NCI-H226 (cell line): ENCODE measurements around the gene FKBP1B.
"Not testable (repeated sequence)": the region's sequence is repeated elsewhere in the genome, so short reads cannot be mapped to it uniquely, and the experiment has no call there.

Experiments used
- DNase-seq: peaks from one replicate; pipeline ENCODE4 v3.0.0-alpha.2; 2015

FKBP1B gene

DNA sequence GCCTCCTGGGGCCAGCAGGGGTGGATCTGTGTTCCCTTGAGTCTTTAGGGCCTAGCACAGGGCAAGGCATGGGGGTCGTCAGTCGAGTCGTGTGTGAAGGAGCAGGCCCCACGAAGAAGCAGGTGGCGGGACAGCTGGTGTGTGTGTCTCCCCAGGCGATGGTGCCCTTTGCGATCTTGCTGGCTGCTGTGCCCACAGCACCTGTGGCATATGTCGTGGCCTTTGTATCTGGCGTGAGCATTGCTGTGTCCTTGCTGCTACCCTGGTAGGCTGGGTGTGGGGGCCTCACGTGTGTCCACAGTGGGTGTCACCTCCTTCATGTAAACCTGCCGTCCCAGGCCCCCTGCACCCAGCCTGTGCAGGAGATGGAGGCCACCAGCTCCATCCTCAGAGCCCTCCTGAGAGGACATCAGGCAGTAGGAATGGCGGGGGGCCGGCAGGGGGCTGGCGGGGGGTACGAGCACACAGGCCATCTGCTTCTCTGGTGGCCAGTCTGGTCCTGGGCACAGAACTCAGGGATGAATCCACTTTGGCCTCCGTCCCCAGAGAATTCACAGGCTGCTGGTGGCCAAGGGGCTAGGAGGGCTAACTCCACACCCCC is 26.5 kb upstream of the FKBP1B start:
- no peak for DNase-seq

DNA sequence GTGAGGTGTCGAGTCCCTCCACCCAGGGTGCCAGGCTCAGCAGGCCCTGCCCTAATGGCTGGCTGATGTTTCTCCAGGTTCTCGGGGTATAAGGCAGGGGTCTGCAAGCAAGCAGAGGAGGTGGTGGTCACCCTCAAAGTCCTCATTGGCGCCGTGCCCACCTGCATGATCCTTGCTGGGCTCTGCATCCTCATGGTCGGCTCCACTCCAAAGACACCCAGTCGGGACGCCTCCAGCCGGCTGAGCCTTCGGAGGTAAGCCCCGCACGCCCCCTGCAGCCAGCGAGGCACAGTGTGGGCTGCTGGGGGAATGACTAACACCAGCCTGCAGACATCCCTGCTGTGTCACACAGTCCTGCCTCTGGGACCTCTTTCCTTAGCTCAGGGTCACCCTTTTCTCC is 25.5 kb upstream of the FKBP1B start:
- DNase-seq: no peak

DNA sequence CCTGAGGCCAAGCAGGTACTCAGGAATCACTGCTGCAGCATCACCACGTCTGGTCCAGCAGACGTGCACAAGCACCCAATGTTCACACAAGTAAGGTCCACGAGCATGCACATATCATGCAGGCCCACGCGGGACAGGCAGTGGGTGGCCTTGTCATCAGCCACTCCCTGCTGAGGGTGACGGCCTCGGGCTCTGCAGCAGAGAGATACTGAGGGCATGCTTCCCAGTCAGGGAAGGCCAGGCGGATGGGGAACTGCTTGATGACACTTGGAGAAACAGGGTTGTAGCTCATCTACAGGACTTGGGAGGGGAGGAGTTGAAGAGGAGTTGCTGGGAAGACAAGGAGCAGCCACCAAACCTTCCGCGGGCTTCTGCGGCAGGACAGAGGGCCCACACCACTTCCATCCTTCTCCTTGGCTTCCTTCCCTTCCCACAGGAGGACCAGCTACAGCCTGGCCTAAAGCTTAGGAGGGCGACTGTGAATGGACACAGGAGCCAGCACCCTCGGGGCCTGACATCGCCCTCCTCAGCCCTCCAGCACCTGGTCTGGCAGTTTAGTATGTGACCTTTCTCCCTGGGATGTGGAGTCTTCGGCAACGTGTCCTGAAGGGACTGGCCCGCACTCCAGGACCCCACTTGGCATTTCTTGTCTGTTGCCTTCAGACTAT is 24.4 kb upstream of the FKBP1B start:
- DNase-seq: no peak

GRCh38 chr2:24026233-24026632 is 23.3 kb upstream of the FKBP1B start:
- no peak for DNase-seq

- DNase-seq: no peak
Measured at GRCh38 chr2:24038786-24039499, 10.6 kb upstream of the FKBP1B start.

DNA sequence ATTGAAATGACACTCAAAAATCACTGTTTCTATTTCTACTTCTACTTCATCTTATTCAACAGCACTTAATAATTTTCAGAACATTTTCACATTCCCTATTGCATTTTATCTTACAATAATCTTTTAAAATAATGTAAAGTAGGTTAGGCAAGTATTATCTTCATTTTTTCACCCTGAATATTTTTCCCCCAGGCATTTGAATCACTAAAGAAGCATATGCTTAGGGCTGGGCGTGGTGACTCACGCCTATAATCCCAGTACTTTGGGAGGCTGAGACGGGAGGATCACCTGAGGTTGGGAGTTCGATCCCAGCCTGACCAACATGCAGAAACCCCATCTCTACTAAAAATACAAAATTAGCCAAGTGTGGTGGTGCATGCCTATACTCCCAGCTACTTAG is 9.0 kb upstream of the FKBP1B start:
- no peak for DNase-seq

DNA sequence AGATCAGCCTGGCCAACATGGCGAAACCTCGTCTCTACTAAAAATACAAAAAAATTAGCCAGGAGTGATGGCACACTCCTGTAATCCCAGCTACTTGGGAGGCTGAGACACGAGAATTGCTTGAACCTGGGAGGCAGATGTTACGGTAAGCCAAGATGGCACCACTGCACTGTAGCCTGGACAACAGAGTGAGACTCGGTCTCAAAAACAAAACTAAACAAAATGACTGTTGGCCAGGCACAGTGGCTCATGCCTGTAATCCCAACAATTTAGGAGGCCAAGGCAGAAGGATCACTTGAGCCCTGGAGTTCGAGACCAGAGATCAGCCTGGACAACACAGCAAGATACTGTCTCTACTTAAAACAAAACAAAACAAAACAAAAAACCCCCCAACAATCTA is 6.4 kb upstream of the FKBP1B start:
- not testable (repeated sequence) for DNase-seq

DNA sequence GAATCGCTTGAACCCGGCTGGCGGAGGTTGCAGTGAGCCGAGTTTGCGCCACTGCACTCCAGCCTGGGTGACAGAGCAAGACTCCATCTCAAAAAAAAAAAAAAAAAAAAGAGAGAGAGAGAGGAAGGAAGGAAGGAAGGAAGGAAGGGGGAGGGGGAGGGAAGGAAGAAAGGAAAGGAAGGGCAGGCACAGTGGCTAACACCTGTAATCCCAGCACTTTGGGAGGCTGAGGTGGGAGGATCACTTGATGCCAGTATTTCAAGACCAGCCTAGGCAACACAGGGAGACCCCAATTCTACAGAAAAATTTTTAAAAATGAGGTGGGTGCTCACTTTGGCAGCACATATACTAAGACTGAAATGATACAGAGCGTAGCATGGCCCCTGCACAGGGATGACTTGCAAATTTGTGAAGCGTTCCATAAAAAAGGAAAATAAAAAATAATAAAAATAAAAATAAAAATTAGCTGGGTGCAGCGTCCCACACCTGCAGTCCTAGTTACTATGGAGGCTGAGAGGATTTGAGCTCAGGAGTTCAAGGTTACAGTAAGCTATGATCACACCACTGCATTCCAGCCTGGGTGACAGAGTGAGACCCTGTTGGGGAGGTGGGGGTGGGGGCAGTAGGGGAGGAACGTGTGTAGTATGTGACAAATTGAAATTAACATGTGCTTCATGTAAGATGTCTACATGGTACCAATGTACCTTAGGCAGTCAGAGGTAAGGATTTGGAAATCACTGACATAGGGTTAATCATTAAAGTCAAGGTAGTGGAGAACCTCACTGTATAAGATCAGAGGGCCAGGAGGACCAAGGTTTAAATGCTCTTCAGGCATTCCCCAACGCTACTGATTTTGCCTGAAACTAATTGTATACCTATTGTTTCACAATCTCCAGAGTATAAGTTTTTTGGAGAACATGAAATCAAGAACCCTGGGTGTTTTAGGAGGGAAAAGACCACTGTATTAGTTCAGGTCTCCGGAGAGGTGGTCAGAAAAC is 3.7 kb upstream of the FKBP1B start:
- no peak for DNase-seq

DNA sequence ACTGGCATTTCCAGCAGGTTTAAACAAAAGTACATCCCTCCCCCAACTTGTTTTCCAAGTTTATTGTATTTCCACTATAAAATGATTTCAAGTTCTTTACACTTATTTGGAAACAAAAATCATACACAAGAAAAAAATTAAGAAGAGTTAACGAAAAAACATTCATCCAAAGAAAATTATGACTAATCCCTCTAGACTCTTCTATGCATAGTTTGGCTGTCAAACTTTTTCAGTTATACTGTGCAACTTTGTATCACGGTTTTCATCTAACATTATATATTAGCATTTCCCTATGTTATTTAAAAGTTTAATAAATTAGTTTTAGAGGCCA is 3.0 kb upstream of the FKBP1B start:
- DNase-seq: no peak

DNA sequence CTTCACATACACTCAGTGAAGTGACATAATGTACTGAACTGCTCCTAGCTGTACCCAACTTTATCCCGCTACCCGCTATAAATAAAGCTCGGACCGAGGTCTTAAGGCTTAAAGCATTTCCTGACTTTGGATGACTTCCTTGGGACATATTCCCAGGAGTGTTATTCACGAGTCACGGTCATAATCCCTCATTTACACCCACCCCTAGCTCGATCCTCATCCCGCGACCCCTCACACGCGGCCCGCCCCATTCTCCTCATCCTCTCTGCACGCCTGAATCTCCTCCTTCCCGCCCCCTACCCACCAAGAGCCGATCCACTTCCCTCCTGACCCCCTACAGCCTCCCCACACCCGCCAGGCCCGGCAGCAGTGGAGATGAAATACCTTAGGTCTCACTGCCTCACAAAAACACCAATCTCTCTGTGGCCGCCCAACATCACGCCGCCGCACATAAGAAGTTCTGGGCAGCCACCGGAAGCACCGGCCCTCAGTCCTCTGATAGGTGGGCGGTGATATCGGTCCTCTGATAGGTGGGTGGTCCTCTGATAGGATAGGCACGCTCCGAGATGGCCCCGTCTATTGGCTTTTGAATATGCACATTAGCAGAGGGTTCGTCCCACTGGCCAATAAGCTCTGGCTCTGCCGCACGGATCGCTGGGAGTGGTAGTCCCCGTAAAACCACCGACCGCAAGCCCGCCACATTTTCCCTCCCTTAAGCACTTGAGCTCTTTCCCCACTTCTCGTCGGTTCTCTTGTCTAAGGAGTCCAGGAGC is 2.4 kb upstream of the FKBP1B start, which contains the start of gene WDCP:
Gene WDCP, minus strand, starts transcription at position 462 of the 773 bp plus-strand sequence. CDS start 7,897 bp downstream, outside the sequence.
- DNase-seq: peak; percentile 99

DNA sequence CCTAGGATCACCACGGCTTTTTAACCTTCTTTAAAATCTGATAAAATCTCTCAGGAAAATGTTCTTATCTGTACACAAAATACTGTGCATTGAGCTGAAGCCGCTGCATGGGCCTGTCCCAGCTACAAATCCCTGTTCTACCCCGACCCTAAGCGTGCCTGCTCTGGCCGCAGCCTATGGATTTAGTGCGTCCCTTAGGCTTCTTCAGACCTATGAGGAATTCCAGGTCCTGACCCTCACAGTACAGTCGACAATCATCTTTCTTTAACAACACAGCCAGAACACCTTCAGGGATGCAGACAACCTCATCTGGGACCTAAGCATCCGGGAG is 1.9 kb upstream of the FKBP1B start:
- DNase-seq: no peak

DNA sequence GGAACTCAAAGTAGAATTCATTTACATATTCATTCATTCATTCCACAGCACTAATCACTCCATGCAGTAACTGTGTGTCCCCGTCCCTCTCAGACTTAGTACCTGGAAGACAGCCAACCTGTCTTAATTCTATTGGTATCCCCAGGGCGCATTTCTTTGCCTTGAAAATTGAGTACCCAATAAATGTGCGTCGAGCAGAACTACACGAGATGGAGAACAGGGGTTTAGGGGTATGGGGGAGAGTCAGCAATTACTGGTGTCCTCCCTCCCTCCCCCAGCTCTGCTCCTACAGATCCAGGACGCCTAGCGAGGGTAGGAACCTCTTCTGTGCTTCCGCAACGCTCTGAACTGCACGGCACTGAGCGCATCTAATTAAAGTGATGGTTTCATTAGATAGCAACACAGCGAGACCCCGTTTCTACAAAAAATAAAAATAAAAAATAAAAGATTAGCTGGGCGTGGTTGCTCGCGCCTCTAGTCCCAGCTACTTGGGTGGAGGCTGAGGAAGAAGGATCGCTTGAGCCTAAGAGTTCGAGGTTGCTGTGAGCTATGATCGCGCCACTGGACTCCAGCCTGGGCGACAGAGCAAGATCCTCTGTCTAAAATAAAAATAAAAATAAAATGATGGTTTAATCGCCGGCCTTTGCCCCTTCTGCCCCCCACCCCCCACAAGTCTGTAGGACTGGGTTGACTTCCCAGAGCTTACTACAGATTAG is 614 bp upstream of the FKBP1B start:
- no peak for DNase-seq

- no peak for DNase-seq
Measured at GRCh38 chr2:24050041-24050979, 769 bp downstream of the FKBP1B start.

GRCh38 chr2:24051833-24052232 is 2.3 kb downstream of the FKBP1B start:
- no peak for DNase-seq

- no peak for DNase-seq
Measured at GRCh38 chr2:24052951-24053350, 3.4 kb downstream of the FKBP1B start.

GRCh38 chr2:24054366-24055010 is 4.9 kb downstream of the FKBP1B start:
- DNase-seq: no peak

DNA sequence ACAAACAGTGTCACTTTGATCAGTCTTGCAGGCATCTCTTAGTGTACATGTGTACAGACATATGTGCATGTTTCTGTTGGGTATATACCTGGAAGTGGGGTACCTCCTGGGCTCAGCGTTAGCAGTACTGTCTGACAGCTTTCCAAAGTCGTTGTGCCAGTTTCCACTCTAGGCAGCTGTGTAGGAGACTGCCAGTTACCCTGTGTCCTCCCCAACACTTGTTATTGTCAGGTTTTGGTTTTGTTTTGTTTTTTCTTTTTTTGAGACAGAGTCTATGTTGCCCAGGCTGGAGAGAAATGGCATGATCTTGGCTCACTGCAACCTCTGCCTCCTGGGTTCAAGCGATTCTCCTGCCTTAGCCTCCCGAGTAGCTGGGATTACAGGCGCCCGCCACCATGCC is 6.2 kb downstream of the FKBP1B start:
- no peak for DNase-seq

- DNase-seq: no peak
Measured at GRCh38 chr2:24058564-24059271, 9.2 kb downstream of the FKBP1B start.

DNA sequence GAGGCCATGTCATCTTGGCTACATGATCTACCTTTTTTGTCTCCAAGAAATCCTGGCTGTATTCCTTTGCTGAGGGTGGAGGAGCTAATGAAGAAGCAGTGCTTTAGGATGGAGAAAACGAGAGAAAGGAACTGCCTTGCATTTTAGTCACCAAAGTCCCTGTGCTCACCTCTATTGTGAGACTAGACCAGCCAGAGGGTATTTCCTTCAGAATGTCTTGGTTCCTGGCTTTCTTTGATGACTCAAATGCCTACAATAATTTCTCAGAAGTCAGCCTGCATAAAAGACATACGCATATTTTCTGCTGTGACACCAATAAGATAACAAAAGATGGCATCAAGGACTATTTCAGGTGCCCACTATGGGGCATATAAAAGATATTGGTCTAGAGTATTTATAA is 15.8 kb downstream of the FKBP1B start:
- DNase-seq: no peak
